Gastroesophageal sphincter (tissue), 3 donors: ENCODE measurements around the gene OLR1.

Experiments
- CTCF ChIP-seq, 4 experiments: fragments of 200-600 bp in 2 of 4; fragments of 450-650 bp in 2 of 4; sonication (generic) in 1 of 4; IDR thresholded peaks; one replicate each; pipeline ENCODE4 v1.5.1; 2017 to 2019; ENCODE audit warnings: antibody characterized with exemption in 4 of 4, mild to moderate bottlenecking in 2 of 4, moderate library complexity in 2 of 4
- POLR2A ChIP-seq, 2 donors: fragments of 450-650 bp; IDR thresholded peaks; one replicate each; pipeline ENCODE4 v1.6.1; 2017; ENCODE audit warnings: antibody characterized with exemption in 2 of 2, mild to moderate bottlenecking in 2 of 2, moderate library complexity in 1 of 2

- TF ChIP-seq CTCF (IDR thresholded peaks at IDR 0.05), result no peak
- no peak for TF ChIP-seq POLR2A (IDR thresholded peaks at IDR 0.05)
Observed at GRCh38 chr12:10154145-10154496, 17.8 kb downstream of the OLR1 start.
